Stimulated activated memory B cell treated with anti-CD40 and anti-IgM and Interleukin-4, amounts not matched to agents 10 μg/mL and 1 μg/mL and 100 μg/mL, for 72 hours (primary cell): ENCODE data around the gene CXCL10.
A peak's percentile ranks its signal among the peaks of the same experiment; 100 is the strongest.
"Not testable (repeated sequence)": the region's sequence is repeated elsewhere in the genome, so short reads cannot be mapped to it uniquely, and the experiment has no call there.

Experiments
- ATAC-seq: fragments of 150-1000 bp; cut with Tn5 transposase; 2 replicates; pipeline ENCODE4 v1.10.0; 2021
- H3K27ac Mint-ChIP-seq: one replicate; pipeline ENCODE4 v1.8.0; 2022; ENCODE audit warnings: mild to moderate bottlenecking, mixed read lengths
- H3K27me3 Mint-ChIP-seq: one replicate; pipeline ENCODE4 v1.8.0; 2022; ENCODE audit warnings: mixed read lengths
- H3K36me3 Mint-ChIP-seq: one replicate; pipeline ENCODE4 v1.8.0; 2022; ENCODE audit warnings: mixed read lengths
- H3K4me1 Mint-ChIP-seq: one replicate; pipeline ENCODE4 v1.8.0; 2022; ENCODE audit warnings: mixed read lengths
- H3K4me3 Mint-ChIP-seq: one replicate; pipeline ENCODE4 v1.8.0; 2022; ENCODE audit warnings: mild to moderate bottlenecking, moderate library complexity, mixed read lengths
- H3K9me3 Mint-ChIP-seq: one replicate; pipeline ENCODE4 v1.8.0; 2022; ENCODE audit warnings: mixed read lengths

CXCL10 gene

GRCh38 chr4:76043306-76043705 is 20.0 kb upstream of the CXCL10 start:
- not testable (repeated sequence) for H3K4me3 Mint-ChIP-seq, H3K9me3 Mint-ChIP-seq, H3K36me3 Mint-ChIP-seq, H3K27me3 Mint-ChIP-seq, H3K4me1 Mint-ChIP-seq, ATAC-seq, H3K27ac Mint-ChIP-seq

DNA sequence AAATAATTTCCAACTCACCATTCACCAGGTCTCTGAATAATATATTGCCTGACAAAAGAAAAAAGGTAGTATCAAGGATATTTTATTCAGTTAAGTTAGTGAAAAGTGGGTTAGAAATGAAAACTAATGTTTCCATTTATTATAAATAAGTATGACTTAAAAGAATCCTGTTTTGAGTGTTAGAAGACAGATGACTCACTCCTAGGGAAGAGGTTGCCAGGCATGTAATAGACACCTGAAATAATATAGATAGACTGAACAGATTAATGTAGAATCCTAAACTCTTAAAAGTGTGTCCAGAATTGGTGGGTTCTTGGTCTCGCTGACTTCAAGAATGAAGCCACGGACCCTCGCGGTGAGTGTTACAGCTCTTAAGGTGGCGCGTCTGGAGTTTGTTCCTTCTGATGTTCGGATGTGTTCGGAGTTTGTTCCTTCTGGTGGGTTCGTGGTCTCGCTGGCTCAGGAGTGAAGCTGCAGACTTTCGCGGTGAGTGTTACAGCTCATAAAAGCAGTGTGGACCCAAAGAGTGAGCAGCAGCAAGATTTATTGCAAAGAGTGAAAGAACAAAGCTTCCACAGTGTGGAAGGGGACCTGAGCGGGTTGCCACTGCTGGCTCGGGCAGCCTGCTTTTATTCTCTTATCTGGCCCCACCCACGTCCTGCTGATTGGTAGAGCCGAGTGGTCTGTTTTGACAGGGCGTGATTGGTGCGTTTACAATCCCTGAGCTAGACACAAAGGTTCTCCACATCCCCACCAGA is 19.1 kb upstream of the CXCL10 start:
- not testable (repeated sequence) for H3K27me3 Mint-ChIP-seq, ATAC-seq, H3K4me3 Mint-ChIP-seq, H3K4me1 Mint-ChIP-seq, H3K36me3 Mint-ChIP-seq, H3K27ac Mint-ChIP-seq, H3K9me3 Mint-ChIP-seq

- H3K27ac Mint-ChIP-seq = no peak overlapping the region
- no peaks in the 10 kb centered on the region for H3K9me3 Mint-ChIP-seq
Measured at GRCh38 chr4:76036855-76037254, 13.6 kb upstream of the CXCL10 start.

GRCh38 chr4:76035799-76036380 is 12.6 kb upstream of the CXCL10 start, which contains the start of gene CXCL11:
Gene CXCL11, minus strand, starts transcription at chr4:76036070. Its CDS starts 83 bp downstream, at chr4:76035987.
- no peaks in the 10 kb centered on the region for H3K4me1 Mint-ChIP-seq
- ATAC-seq = no peak
- H3K27me3 Mint-ChIP-seq = no peaks in the 10 kb centered on the region
- no peaks in the 10 kb centered on the region for H3K36me3 Mint-ChIP-seq
- no peak within 1 kb of the TSS for H3K27ac Mint-ChIP-seq
- no peak within 1 kb of the TSS for H3K4me3 Mint-ChIP-seq
- no peaks in the 10 kb centered on the region for H3K9me3 Mint-ChIP-seq

More at GRCh38 chr4:76036855-76037254, 13.6 kb upstream of the CXCL10 start:
- no peak for ATAC-seq
- Mint-ChIP-seq H3K4me3 (no peak overlapping the region), H3K27me3 (no peaks in the 10 kb centered on the region), H3K4me1 (no peaks in the 10 kb centered on the region), H3K36me3 (no peaks in the 10 kb centered on the region)

- H3K4me3 Mint-ChIP-seq = no peak overlapping the region
- no peaks in the 10 kb centered on the region for H3K36me3 Mint-ChIP-seq
- no peak overlapping the region for H3K27ac Mint-ChIP-seq
- H3K4me1 Mint-ChIP-seq = no peaks in the 10 kb centered on the region
- no peak for ATAC-seq
- H3K9me3 Mint-ChIP-seq = no peaks in the 10 kb centered on the region
- H3K27me3 Mint-ChIP-seq = no peaks in the 10 kb centered on the region
Measured at GRCh38 chr4:76035141-76035540, 11.8 kb upstream of the CXCL10 start.

DNA sequence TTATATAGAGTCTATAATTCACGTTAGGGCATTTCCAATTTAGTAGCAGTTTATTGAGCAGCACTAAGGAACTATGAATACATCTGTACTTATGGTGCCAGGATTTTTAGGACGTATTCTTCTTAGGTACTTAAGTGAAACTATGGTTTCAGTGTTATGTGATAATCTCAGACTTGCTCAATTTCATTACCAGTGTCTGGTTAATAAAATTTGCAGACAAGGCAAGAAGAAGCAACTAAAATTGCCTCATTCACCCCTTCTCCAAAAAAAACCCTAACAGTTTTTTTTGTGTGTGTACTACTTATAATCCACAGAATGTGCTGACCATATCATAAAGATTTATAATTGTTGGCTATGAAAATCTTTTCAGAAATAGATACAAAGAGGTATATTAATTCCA is 6.0 kb upstream of the CXCL10 start:
- no peaks in the 10 kb centered on the region for H3K9me3 Mint-ChIP-seq
- no peaks in the 10 kb centered on the region for H3K36me3 Mint-ChIP-seq
- no peak overlapping the region for H3K27ac Mint-ChIP-seq
- no peak for ATAC-seq
- H3K27me3 Mint-ChIP-seq = no peaks in the 10 kb centered on the region
- no peak overlapping the region for H3K4me3 Mint-ChIP-seq
- peaks cover 13% of the 10 kb centered on the region for H3K4me1 Mint-ChIP-seq

DNA sequence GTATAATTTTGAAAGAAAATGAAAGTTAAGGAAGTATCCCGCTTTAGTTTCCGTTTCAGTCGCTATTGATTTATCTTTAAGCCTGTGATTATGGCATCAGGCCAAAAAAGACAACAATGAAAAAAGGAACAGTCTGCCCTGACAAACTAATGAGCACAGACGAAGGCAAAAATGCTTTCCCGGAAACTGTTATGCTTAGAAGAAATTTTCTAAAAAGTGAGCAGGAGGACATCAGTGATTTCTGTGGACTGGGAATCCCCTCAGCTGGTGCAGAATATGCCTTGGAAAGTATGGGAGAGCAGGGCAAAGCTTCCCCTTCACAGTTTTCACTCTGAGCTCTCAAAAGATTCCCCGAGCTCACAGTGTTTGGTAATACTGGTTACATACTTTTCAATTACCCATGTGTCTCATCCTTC is 5.1 kb upstream of the CXCL10 start:
- Mint-ChIP-seq H3K9me3 (no peaks in the 10 kb centered on the region), H3K27me3 (no peaks in the 10 kb centered on the region), H3K27ac (peak overlapping the region; percentile 79), H3K4me1 (peaks cover 22% of the 10 kb centered on the region), H3K36me3 (no peaks in the 10 kb centered on the region), H3K4me3 (peak overlapping the region; percentile 41)
- ATAC-seq = no peak

DNA sequence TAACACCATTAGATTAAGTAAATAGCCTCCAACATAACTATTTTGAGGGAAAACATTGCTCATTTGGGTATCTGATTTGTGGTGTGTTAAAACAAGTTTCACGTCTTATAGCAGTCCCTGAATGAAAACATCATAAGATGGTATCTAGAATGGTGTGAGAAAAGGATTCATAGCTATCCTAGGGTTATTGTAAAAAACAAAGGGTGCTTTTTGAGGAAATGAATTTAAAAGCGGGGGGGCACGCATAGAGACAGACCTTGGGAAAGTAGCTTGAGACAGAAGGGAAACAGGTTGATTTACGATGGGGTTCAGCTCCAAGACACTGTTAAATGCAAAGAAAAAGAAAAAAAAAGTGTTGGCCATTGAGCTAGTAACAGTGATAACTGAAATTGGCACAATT is 768 bp upstream of the CXCL10 start:
- no peaks in the 10 kb centered on the region for H3K27me3 Mint-ChIP-seq
- H3K4me1 Mint-ChIP-seq = peaks cover 42% of the 10 kb centered on the region
- H3K4me3 Mint-ChIP-seq = no peak overlapping the region
- H3K9me3 Mint-ChIP-seq = no peaks in the 10 kb centered on the region
- no peak overlapping the region for H3K27ac Mint-ChIP-seq
- no peak for ATAC-seq
- H3K36me3 Mint-ChIP-seq = no peaks in the 10 kb centered on the region

GRCh38 chr4:76022677-76023076 is 620 bp downstream of the CXCL10 start:
- peak overlapping the region; percentile 63 for H3K27ac Mint-ChIP-seq
- peaks cover 33% of the 10 kb centered on the region for H3K4me1 Mint-ChIP-seq
- H3K36me3 Mint-ChIP-seq = no peaks in the 10 kb centered on the region
- no peak overlapping the region for H3K4me3 Mint-ChIP-seq
- no peaks in the 10 kb centered on the region for H3K9me3 Mint-ChIP-seq
- ATAC-seq = no peak
- H3K27me3 Mint-ChIP-seq = no peaks in the 10 kb centered on the region

- no peak overlapping the region for H3K4me3 Mint-ChIP-seq
- H3K4me1 Mint-ChIP-seq = peaks cover 33% of the 10 kb centered on the region
- no peaks in the 10 kb centered on the region for H3K9me3 Mint-ChIP-seq
- H3K27ac Mint-ChIP-seq = no peak overlapping the region
- no peaks in the 10 kb centered on the region for H3K27me3 Mint-ChIP-seq
- H3K36me3 Mint-ChIP-seq = no peaks in the 10 kb centered on the region
- no peak for ATAC-seq
Measured at GRCh38 chr4:76022031-76022430, 1.3 kb downstream of the CXCL10 start.

DNA sequence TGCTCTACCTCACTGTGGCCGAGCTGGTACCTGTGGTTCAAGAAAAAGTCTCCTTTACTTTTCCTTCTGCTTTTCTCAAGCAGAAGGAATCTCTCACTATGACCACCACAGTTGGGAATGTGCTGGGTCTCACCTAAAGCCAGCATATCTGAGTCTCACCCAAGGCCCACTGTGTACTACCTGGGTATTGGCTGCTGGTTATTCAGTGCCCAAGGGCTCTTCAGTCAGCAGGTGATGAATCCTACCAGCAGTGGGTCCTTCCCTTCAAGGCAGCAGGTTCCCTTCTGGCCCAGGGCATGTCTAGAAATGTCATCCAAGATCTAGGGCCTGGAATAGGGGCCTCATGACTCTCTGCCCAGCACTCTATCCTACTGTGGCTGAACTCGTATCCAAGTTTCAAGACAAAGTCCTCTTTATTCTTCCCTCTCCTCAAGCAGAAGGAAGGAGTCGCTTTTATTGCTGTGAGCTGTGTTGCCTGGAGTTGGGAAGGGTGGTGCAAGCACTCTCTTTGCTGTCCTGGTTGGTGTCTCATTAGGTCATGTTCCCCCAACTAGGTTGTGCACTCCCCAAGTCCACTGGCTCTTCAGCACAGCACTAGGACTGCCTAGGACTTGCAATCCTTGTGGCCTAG is 6.1 kb downstream of the CXCL10 start:
- Mint-ChIP-seq H3K36me3 (no peaks in the 10 kb centered on the region), H3K4me1 (peaks cover 48% of the 10 kb centered on the region), H3K27ac (no peak overlapping the region), H3K27me3 (no peaks in the 10 kb centered on the region), H3K4me3 (no peak overlapping the region), H3K9me3 (no peaks in the 10 kb centered on the region)
- no peak for ATAC-seq

GRCh38 chr4:76016393-76016792 is 6.9 kb downstream of the CXCL10 start:
- Mint-ChIP-seq H3K4me1 (peaks cover 48% of the 10 kb centered on the region), H3K27me3 (no peaks in the 10 kb centered on the region), H3K9me3 (no peaks in the 10 kb centered on the region), H3K36me3 (no peaks in the 10 kb centered on the region), H3K27ac (no peak overlapping the region), H3K4me3 (no peak overlapping the region)
- peak; percentile 78 for ATAC-seq

GRCh38 chr4:76013540-76013939 is 9.8 kb downstream of the CXCL10 start:
- Mint-ChIP-seq H3K27me3 (no peaks in the 10 kb centered on the region), H3K4me3 (no peak overlapping the region), H3K36me3 (no peaks in the 10 kb centered on the region), H3K27ac (peak overlapping the region; percentile 7), H3K9me3 (no peaks in the 10 kb centered on the region), H3K4me1 (peaks cover 51% of the 10 kb centered on the region)
- ATAC-seq = no peak

DNA sequence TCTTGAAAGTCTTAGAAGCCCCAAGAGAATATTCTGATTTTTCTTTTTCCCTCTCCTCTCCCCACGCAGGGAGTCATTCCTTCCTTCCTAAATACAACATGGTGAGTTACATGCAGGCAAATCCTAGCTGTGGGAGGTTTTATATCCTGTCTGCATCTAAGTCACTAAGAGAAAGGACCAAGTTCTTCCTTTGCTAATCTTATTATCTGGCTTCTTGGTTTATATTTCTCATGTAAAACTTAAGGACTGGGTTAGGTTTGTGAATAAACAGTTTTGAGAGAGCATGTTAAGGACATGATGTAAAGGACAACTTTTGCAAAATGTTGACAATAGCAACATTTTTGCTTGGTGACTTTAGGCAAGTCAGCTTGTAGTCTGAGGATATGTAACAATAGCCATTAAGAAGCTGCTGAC is 10.9 kb downstream of the CXCL10 start:
- Mint-ChIP-seq H3K36me3 (no peaks in the 10 kb centered on the region), H3K9me3 (no peaks in the 10 kb centered on the region), H3K4me1 (peaks cover 51% of the 10 kb centered on the region), H3K27me3 (no peaks in the 10 kb centered on the region), H3K27ac (peak overlapping the region; percentile 7), H3K4me3 (peak overlapping the region; percentile 46)
- no peak for ATAC-seq

GRCh38 chr4:76011700-76012387 is 11.5 kb downstream of the CXCL10 start:
- peak; percentile 87 for ATAC-seq
- Mint-ChIP-seq H3K27me3 (no peaks in the 10 kb centered on the region), H3K9me3 (no peaks in the 10 kb centered on the region), H3K27ac (peak overlapping the region; percentile 7), H3K4me1 (peaks cover 51% of the 10 kb centered on the region), H3K4me3 (peak overlapping the region; percentile 51), H3K36me3 (no peaks in the 10 kb centered on the region)
